IPS DF 6.9 (cell line): ENCODE data around the gene TLR6.

ENCODE experiments used
- DNase-seq: peaks from one replicate; pipeline ENCODE4 v3.0.0-alpha.2; 2013; ENCODE audit warnings: low read depth, low spot score
- H3K27ac ChIP-seq: one replicate; pipeline ENCODE4 v1.5.1; 2013; ENCODE audit warnings: low read length, control low read depth
- H3K27me3 ChIP-seq: 2 replicates; pipeline ENCODE4 v1.6.1; 2013; ENCODE audit warnings: mild to moderate bottlenecking, low read length; ENCODE audit not compliant: control insufficient read depth, insufficient read depth
- H3K36me3 ChIP-seq: 2 replicates; pipeline ENCODE4 v1.6.1; 2013; ENCODE audit warnings: low read length; ENCODE audit not compliant: control insufficient read depth, insufficient read depth
- H3K4me1 ChIP-seq: 2 replicates; pipeline ENCODE4 v1.6.1; 2013; ENCODE audit warnings: low read length; ENCODE audit not compliant: control insufficient read depth, insufficient read depth
- H3K4me3 ChIP-seq: 2 replicates; pipeline ENCODE4 v1.5.1; 2013; ENCODE audit warnings: mild to moderate bottlenecking, low read length
- H3K9me3 ChIP-seq: 2 replicates; pipeline ENCODE4 v1.6.1; 2013; ENCODE audit warnings: low read length, inconsistent platforms; ENCODE audit not compliant: control insufficient read depth, insufficient read depth
- WGBS: extraction: QIAGEN DNeasy Blood & Tissue Kit; methylation state at CpG from one replicate; pipeline ENCODE4 v1.1.7; 2013; ENCODE audit warnings: mixed read lengths, missing lambda C conversion rate; ENCODE audit not compliant: insufficient read length, insufficient coverage; 5-methylcytosine and 5-hydroxymethylcytosine counted together

The TLR6 gene

DNA sequence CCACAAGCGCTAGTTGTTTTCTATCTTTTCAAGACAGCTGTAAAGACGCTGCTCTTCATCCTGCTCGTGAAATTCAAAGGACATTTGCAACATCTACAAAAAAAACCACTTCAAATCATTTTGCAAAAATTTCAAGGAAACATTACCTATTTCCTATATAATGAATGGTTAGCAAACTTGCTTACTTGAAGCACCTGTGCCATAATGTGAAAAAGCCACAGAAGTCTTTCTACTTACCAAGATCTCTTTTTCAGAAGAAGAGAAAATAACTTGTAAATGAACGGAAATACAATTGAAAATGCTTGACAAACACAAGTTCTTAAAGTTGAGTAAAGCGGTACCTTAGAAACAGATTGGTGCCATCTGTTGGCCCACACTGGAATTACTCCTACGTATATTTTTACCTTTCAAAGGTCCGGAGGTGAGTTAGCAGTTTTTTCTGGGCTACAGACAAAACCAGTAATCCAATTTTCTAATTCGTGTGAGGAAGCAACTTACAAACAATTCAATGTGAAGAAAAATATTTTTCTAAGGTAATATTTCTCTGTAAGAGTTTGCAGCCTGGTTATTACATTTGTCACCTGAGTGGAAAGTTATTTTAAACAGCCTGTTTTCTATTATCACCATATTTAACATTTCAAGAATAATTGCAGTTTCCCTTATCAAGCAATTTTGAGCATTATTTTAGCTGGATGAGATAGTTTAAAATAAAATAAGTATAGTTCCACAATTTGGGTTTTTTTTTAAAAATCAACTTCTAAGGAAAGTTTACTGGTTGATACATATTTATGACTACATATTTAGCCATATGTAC, at the start of gene TLR6:
TLR6 (minus strand) TSS at position 294 of the 814 bp plus-strand sequence. CDS start 27,344 bp downstream, outside the sequence.
- Histone ChIP-seq H3K9me3 (no peaks in the 10 kb centered on the region), H3K4me1 (no peaks in the 10 kb centered on the region), H3K27ac (no peak within 1 kb of the TSS), H3K27me3 (no peaks in the 10 kb centered on the region), H3K4me3 (no peak within 1 kb of the TSS), H3K36me3 (no peaks in the 10 kb centered on the region)
- no CpG with 5 or more reads among the region's 8 CpGs for WGBS
- DNase-seq, result peak; percentile 52

- no peak overlapping the region for H3K4me3 ChIP-seq
- no CpG with 5 or more reads among the region's 10 CpGs for WGBS
- no peaks in the 10 kb centered on the region for H3K4me1 ChIP-seq
- no peaks in the 10 kb centered on the region for H3K27me3 ChIP-seq
- H3K36me3 ChIP-seq, result no peaks in the 10 kb centered on the region
- no peaks in the 10 kb centered on the region for H3K9me3 ChIP-seq
- DNase-seq, result no peak
- no peak overlapping the region for H3K27ac ChIP-seq
These were observed 49.2 kb upstream of the TLR6 start for GRCh38 chr4:38905652-38906385.

GRCh38 chr4:38904682-38905081, 48.1 kb upstream of the TLR6 start:
- no peaks in the 10 kb centered on the region for H3K27me3 ChIP-seq
- H3K36me3 ChIP-seq, result no peaks in the 10 kb centered on the region
- DNase-seq, result no peak
- H3K4me3 ChIP-seq, result no peak overlapping the region
- no peaks in the 10 kb centered on the region for H3K4me1 ChIP-seq
- WGBS, result no CpG with 5 or more reads among the region's 3 CpGs
- no peak overlapping the region for H3K27ac ChIP-seq
- no peaks in the 10 kb centered on the region for H3K9me3 ChIP-seq

DNA sequence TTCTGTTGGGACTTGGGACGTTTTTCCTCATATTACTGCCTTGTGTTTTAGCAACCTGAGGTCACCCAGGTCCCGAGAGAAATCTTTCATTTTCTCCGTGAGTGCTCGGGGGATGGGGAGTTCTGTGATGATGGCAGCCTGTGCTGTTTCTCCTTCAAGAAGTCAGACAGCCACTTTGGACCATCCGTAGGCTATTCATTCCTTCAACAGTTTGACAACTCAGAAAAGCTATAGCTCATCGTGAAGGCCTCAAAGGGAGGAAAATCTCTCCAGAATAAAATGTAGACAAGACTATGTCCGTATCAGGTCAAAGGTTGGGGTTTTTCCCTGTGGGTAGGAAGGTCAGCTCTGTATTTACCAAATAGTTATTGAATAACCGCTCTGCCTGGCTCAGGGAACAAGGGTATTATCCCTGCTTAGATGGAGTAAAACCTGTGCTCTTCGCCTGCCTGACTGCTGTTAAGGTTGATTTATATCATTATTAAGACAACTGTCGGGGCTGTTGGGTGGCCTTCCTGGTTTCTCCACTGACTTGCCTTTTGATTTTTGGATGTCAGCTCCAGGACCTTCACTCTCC, 47.6 kb upstream of the TLR6 start:
- Histone ChIP-seq H3K36me3 (no peaks in the 10 kb centered on the region), H3K27ac (no peak overlapping the region), H3K9me3 (no peaks in the 10 kb centered on the region), H3K4me3 (no peak overlapping the region), H3K4me1 (no peaks in the 10 kb centered on the region), H3K27me3 (no peaks in the 10 kb centered on the region)
- DNase-seq, result no peak
- WGBS, result no CpG with 5 or more reads among the region's 10 CpGs

DNA sequence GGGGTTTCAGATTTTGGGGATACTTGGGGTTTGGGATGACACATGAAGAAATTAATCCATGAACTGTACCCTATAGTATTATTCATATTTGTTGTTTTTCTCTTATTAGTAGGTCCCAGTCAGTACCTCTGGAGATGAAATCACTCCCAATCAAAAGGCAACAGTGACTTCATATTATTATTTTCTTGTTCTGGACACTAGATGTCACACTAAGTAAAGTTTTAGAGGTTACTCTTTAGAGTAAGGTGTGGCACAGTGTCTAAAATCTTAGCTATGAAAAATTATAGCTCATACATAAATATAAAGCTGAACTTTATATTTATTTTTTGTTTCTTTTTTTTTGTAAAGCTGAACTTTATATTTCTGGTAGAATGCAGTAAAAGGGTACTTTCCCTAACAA, 46.1 kb upstream of the TLR6 start:
- no peaks in the 10 kb centered on the region for H3K4me1 ChIP-seq
- H3K27me3 ChIP-seq, result no peaks in the 10 kb centered on the region
- H3K27ac ChIP-seq, result no peak overlapping the region
- no peak for DNase-seq
- H3K36me3 ChIP-seq, result no peaks in the 10 kb centered on the region
- no peaks in the 10 kb centered on the region for H3K9me3 ChIP-seq
- H3K4me3 ChIP-seq, result no peak overlapping the region

DNA sequence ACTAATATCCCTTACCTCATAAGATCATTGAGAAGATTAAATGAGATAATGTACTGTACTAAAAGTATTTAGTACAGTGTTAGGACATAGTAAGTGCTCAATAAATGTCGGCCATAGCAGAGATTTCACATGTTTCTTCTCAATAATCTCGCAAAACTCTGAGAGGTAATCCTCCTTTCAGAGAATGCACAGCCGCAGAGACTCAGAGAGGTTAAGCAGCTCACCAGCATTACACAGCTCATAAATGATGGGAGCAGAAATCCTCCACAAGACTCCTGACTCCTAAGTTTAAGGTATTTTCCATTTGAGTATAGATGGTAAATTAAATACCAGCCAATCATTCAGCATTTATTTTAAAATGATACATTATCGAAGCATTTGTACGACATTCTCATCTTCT, 45.6 kb upstream of the TLR6 start:
- no CpG with 5 or more reads among the region's 5 CpGs for WGBS
- DNase-seq, result no peak
- no peaks in the 10 kb centered on the region for H3K9me3 ChIP-seq
- no peak overlapping the region for H3K27ac ChIP-seq
- no peaks in the 10 kb centered on the region for H3K4me1 ChIP-seq
- H3K27me3 ChIP-seq, result no peaks in the 10 kb centered on the region
- no peaks in the 10 kb centered on the region for H3K36me3 ChIP-seq
- H3K4me3 ChIP-seq, result no peak overlapping the region

- DNase-seq, result no peak
- Histone ChIP-seq H3K36me3 (no peaks in the 10 kb centered on the region), H3K27me3 (no peaks in the 10 kb centered on the region), H3K4me3 (no peak overlapping the region), H3K4me1 (no peaks in the 10 kb centered on the region), H3K9me3 (no peaks in the 10 kb centered on the region; the same call in 1 of the 2 replicates), H3K27ac (no peak overlapping the region)
- WGBS, result no CpG with 5 or more reads among the region's 7 CpGs
These were observed 41.6 kb upstream of the TLR6 start for GRCh38 chr4:38898245-38898644.

GRCh38 chr4:38896940-38897339, 40.3 kb upstream of the TLR6 start:
- no CpG with 5 or more reads among the region's 1 CpG for WGBS
- Histone ChIP-seq H3K36me3 (no peaks in the 10 kb centered on the region), H3K27ac (no peak overlapping the region), H3K4me1 (no peaks in the 10 kb centered on the region), H3K4me3 (no peak overlapping the region), H3K9me3 (no peaks in the 10 kb centered on the region; the same call in 1 of the 2 replicates), H3K27me3 (no peaks in the 10 kb centered on the region)
- DNase-seq, result no peak

DNA sequence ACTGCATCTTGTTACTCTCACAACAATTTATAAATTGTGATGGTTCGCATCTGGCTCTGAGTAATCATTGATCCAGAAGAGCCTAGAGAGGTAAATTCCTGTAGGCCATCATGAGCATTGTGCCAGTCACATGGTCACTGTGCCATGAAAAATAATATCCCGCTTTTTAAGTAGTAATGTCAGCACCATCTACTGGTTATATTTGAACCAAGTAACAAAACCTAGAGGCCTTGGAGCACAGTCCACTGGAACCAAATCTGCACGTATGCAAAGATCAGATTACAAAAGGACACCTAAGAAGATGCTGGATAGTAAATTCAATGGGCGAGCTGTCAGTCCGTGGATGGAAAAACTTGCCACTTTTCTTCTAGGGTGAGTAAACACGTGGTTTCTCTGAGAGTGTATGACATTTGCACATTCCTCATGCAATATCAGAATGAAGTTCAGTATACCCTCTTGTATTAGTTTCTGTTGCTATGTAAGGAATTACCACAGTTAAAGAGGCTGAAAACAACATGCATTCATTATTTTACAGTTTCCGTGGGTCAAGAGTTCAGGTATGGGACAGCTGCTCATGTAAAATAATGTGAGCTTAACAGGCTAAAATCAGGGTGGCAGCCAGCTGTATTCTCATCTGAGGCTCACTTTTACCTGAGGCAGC, 37.8 kb upstream of the TLR6 start:
- Histone ChIP-seq H3K9me3 (no peaks in the 10 kb centered on the region; the same call in 1 of the 2 replicates), H3K27ac (no peak overlapping the region), H3K27me3 (no peaks in the 10 kb centered on the region), H3K4me1 (no peaks in the 10 kb centered on the region), H3K4me3 (no peak overlapping the region), H3K36me3 (no peaks in the 10 kb centered on the region)
- no CpG with 5 or more reads among the region's 7 CpGs for WGBS
- no peak for DNase-seq
